ENCODE measurements around the gene SLC39A11.
A peak's percentile ranks its signal among the peaks of the same experiment; 100 is the strongest.

SLC39A11 gene

DNA sequence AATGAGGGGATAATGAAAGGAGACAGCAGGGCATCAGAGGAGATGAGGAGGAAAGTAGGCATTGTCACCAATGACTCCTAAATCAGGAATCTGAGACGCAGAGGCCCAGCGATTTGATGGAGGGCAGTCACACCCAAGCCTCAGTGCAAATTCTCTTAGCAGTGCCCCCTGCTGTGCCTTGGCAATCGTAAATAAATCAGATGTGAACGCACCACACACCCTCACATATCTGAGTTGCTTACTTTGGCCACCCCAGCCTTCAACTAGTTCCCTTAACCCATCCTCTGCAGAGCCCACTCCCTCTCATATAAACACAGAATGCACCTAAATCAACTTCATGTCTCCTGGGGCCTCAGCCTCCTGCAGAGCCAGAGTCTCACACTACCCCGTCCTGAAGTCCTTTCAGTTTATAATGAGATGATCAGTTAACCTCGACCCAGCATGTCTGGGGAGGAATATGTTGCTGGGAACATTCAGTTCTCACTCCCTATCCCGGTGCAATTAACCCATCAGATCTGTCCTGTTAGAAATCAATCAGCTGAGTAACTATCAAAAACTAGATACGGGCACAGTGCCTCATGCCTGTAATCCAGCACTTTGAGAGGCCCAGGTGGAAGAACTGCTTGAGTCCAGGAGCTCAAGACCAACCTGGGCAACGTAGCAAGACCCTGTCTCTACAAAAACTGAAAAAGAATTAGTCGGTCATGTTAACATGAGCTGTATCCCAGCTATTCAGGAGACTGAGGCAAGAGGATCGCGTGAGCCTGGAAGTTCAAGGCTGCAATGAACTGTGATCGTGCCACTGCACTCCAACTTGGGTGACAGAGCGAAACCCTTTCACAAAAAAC is 78.4 kb downstream of the SLC39A11 start:
- TF ChIP-seq NFIC (IDR thresholded peaks at IDR 0.05) (peak; percentile 31; the same call in 1 of the 2 replicates), CREB1 (IDR thresholded peaks at IDR 0.05; ENCODE audit: low read depth) (no peak), EP300 (IDR thresholded peaks at IDR 0.05; ENCODE audit: borderline replicate concordance) (no peak), TCF12 (IDR thresholded peaks at IDR 0.05; ENCODE audit: low read depth) (no peak), TEAD4 (IDR thresholded peaks at IDR 0.05) (0 out of 2 replicates have a peak, but pooled peaks have one; percentile 9)

GRCh38 chr17:73013301-73013700 is 79.2 kb downstream of the SLC39A11 start:
- no peak for TF ChIP-seq RAD21 (IDR thresholded peaks at IDR 0.05; ENCODE audit: low read depth)
- no peak for TF ChIP-seq USF1 (IDR thresholded peaks at IDR 0.05)
- TF ChIP-seq TCF12 (IDR thresholded peaks at IDR 0.05; ENCODE audit: low read depth), result no peak
- TF ChIP-seq, protein P1, sequence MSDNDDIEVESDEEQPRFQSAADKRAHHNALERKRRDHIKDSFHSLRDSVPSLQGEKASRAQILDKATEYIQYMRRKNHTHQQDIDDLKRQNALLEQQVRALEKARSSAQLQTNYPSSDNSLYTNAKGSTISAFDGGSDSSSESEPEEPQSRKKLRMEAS (IDR thresholded peaks at IDR 0.05), result no peak
- no peak for TF ChIP-seq YY1 (IDR thresholded peaks at IDR 0.05; ENCODE audit: low read depth)
- TF ChIP-seq EGR1 (IDR thresholded peaks at IDR 0.05), result no peak
- TF ChIP-seq CEBPB (IDR thresholded peaks at IDR 0.05), result no peak
- no peak for TF ChIP-seq REST (IDR thresholded peaks at IDR 0.05; ENCODE audit: low read depth)
- no peak for TF ChIP-seq NFIC (IDR thresholded peaks at IDR 0.05)
- TF ChIP-seq EP300 (IDR thresholded peaks at IDR 0.05; ENCODE audit: borderline replicate concordance), result no peak

GRCh38 chr17:73011016-73011486 is 81.4 kb downstream of the SLC39A11 start:
- no peak for TF ChIP-seq EGR1 (IDR thresholded peaks at IDR 0.05)
- no peak for TF ChIP-seq YY1 (IDR thresholded peaks at IDR 0.05; ENCODE audit: low read depth)
- TF ChIP-seq FOXM1 (IDR thresholded peaks at IDR 0.05; ENCODE audit: borderline replicate concordance, low read depth), result no peak
- no peak for TF ChIP-seq ZBTB7A (IDR thresholded peaks at IDR 0.05; ENCODE audit: low read depth)
- TF ChIP-seq TCF12 (IDR thresholded peaks at IDR 0.05; ENCODE audit: low read depth), result no peak
- TF ChIP-seq TEAD4 (IDR thresholded peaks at IDR 0.05), result no peak
- TF ChIP-seq NFIC (IDR thresholded peaks at IDR 0.05), result no peak
- TF ChIP-seq, protein P1 (IDR thresholded peaks at IDR 0.05), result no peak
- TF ChIP-seq TAF1 (IDR thresholded peaks at IDR 0.05; ENCODE audit: low read depth), result no peak
- no peak for TF ChIP-seq USF1 (IDR thresholded peaks at IDR 0.05)
- no peak for TF ChIP-seq CEBPB (IDR thresholded peaks at IDR 0.05)
- no peak for TF ChIP-seq CREB1 (IDR thresholded peaks at IDR 0.05; ENCODE audit: low read depth)
- TF ChIP-seq REST (IDR thresholded peaks at IDR 0.05; ENCODE audit: low read depth), result no peak
- no peak for TF ChIP-seq RAD21 (IDR thresholded peaks at IDR 0.05; ENCODE audit: low read depth)

DNA sequence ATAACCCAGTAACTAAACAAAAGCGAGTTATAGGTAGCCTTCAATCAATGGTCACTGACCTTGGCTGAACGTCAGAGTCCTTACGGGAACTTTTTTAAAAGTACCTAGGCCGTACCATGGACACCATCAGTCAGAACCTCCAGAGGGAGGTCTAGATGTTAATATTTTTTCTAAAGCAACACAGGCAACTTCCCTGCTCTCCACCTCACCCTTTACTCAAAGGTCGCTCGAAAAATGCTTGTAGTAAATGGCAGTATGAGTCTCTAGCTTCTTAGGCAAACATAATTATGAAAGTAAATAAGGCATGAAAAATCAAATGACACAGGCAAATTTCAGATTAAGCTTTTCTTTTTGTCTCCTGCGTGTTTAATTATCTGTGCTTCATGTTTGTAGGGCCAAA is 82.1 kb downstream of the SLC39A11 start:
- TF ChIP-seq FOXM1 (IDR thresholded peaks at IDR 0.05; ENCODE audit: borderline replicate concordance, low read depth), result no peak
- no peak for TF ChIP-seq TEAD4 (IDR thresholded peaks at IDR 0.05)
- no peak for TF ChIP-seq REST (IDR thresholded peaks at IDR 0.05; ENCODE audit: low read depth)
- TF ChIP-seq CREB1 (IDR thresholded peaks at IDR 0.05; ENCODE audit: low read depth), result no peak
- TF ChIP-seq USF1 (IDR thresholded peaks at IDR 0.05), result no peak
- TF ChIP-seq EGR1 (IDR thresholded peaks at IDR 0.05), result no peak
- no peak for TF ChIP-seq TAF1 (IDR thresholded peaks at IDR 0.05; ENCODE audit: low read depth)
- no peak for TF ChIP-seq TCF12 (IDR thresholded peaks at IDR 0.05; ENCODE audit: low read depth)
- TF ChIP-seq YY1 (IDR thresholded peaks at IDR 0.05; ENCODE audit: low read depth), result no peak
- TF ChIP-seq NFIC (IDR thresholded peaks at IDR 0.05), result no peak
- no peak for TF ChIP-seq CEBPB (IDR thresholded peaks at IDR 0.05)
